Muscle layer of colon (tissue), 2 donors: ENCODE measurements around the gene CD300LD.
"Not testable (repeated sequence)": the region's sequence is repeated elsewhere in the genome, so short reads cannot be mapped to it uniquely, and the experiment has no call there.

Experiments used
- H3K27ac ChIP-seq: one replicate; pipeline ENCODE4 v1.7.0; 2013; ENCODE audit warnings: low read depth, mild to moderate bottlenecking, low read length, moderate library complexity
- H3K27me3 ChIP-seq, 2 donors: one replicate each; pipeline ENCODE4 v1.7.0; 2013; ENCODE audit warnings: low read length in 2 of 2, mild to moderate bottlenecking in 2 of 2; ENCODE audit not compliant: insufficient read depth in 2 of 2, control insufficient read depth in 1 of 2
- H3K36me3 ChIP-seq: one replicate; pipeline ENCODE4 v1.7.0; 2013; ENCODE audit warnings: mild to moderate bottlenecking, low read length; ENCODE audit not compliant: insufficient read depth
- H3K4me1 ChIP-seq: one replicate; pipeline ENCODE4 v1.7.0; 2013; ENCODE audit warnings: mild to moderate bottlenecking, low read length; ENCODE audit not compliant: insufficient read depth
- H3K4me3 ChIP-seq, 2 donors: one replicate each; pipeline ENCODE4 v1.7.0; 2013; ENCODE audit warnings: low read length in 2 of 2, low read depth in 1 of 2, mild to moderate bottlenecking in 1 of 2, moderate library complexity in 1 of 2
- H3K9ac ChIP-seq: one replicate; pipeline ENCODE4 v1.7.0; 2013; ENCODE audit warnings: low read length
- H3K9me3 ChIP-seq: one replicate; pipeline ENCODE4 v1.7.0; 2013; ENCODE audit warnings: mild to moderate bottlenecking, low read length
- donor health status: abdominal sarcoma.
- donor health status: Adenocarcinoma of cecum.

CD300LD gene

DNA sequence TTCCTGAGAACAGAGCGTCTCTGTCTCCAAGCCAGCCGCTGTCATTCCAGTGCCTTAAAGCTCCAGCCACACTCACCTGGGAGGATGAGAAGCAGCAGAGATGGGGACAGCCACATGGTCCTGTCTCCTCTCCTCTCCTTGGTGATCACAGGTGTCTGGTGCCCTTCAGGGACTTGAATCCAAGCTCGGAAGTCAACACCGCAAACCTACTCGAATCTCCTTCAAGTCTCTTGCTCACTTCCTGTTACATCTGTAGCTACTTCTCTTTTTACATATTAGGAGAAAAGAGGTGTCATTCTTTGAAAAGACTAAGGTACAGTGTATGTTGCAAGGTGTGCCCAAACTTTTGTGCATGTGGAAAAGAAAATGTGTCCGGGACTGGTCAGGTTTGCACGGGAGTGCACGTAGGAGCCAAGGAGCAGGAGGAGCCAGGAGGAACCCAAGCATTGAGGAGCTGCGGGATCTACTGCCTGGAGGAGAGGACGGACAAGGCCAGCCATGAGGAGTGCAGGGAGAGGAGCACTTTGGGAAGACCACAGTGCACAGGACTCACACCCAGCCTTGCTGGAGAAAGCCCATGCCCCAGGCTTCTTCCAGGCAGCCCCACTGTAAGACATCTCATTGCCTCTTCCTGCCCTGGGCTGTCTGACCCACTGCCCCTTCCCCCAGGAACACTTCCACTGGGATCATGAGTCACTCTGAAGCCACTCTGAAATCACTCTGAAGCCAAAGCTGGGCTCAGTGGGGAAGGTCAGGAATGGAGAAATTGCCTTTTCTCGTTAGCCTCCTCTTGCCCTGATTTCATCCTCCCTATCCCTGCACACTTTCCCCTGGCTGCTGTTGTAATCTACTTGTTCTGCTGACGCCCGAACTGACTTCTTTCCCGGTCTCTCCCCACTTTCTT is at the start of gene CD300LD:
Gene CD300LD, minus strand, starts transcription at position 197 of the 904 bp plus-strand sequence. Its CDS starts 81 bp downstream, at position 116.
- Histone ChIP-seq H3K27me3 (no peaks in the 10 kb centered on the region), H3K4me1 (no peaks in the 10 kb centered on the region), H3K27ac (no peak within 1 kb of the TSS), H3K9me3 (no peaks in the 10 kb centered on the region), H3K9ac (no peak within 1 kb of the TSS), H3K36me3 (no peaks in the 10 kb centered on the region), H3K4me3 (no peak within 1 kb of the TSS)

DNA sequence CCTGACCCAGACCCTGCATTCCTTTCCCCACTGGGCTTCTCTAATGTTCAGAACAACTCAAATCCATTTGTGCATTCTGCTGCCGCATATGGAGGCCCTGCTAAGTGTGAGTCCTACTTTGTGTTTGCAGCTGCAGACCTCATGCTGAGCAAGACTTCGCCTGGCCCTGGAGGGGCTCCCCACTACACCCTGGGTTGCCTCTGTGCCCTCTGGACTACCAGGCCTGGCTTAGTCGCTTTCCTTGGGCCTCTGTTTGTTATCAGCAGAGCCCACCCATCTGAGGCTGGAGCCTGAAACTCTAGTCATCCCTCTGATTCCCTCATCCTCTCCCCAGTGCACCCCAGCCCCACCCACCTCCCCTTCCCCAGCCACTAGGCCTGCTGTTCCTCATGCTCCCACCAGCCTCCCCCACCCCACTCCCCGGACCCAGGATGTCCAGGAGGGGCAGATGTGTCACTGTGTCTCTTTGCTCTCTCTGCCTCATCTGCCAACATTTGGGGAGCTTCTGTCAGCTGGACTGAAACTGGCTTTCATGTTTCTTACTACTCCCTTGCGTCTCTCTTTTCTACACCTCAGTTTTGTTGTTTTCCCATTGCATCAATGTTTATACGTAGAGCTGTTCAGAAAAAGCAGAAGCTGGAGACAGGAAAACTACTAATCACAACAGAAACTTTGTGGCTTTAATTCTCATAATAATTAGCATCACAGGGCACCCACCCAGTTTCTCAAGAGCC is 49.3 kb upstream of the CD300LD start:
- Histone ChIP-seq H3K4me3 (no peak overlapping the region), H3K4me1 (no peaks in the 10 kb centered on the region), H3K27ac (no peak overlapping the region), H3K27me3 (no peaks in the 10 kb centered on the region), H3K9me3 (no peaks in the 10 kb centered on the region), H3K9ac (no peak overlapping the region), H3K36me3 (no peaks in the 10 kb centered on the region)

DNA sequence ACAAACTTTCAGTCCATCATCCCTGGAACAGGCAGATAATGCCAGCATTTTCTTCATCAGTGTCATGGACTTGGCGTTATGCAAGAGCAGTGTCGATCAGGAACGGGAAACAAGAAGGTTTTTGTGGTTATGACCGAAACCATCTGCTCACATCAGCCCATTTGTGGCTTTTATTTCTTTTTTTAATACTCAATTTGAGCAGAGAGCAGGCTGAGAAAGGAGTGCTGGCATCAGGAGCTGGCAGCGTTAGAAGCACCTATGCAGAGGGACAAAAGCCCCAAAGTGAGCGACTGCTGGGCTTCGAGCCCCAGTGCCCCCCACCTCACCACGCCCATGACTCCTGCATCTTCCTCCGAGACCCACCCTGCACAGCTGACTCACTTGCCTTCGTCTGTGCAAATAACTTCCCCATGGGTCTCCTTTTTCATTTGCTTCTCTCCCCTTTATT is 47.6 kb upstream of the CD300LD start:
- no peaks in the 10 kb centered on the region for H3K27me3 ChIP-seq
- H3K9me3 ChIP-seq, result no peaks in the 10 kb centered on the region
- no peak overlapping the region for H3K27ac ChIP-seq
- no peak overlapping the region for H3K4me3 ChIP-seq
- no peaks in the 10 kb centered on the region for H3K4me1 ChIP-seq
- H3K9ac ChIP-seq, result no peak overlapping the region
- H3K36me3 ChIP-seq, result no peaks in the 10 kb centered on the region

DNA sequence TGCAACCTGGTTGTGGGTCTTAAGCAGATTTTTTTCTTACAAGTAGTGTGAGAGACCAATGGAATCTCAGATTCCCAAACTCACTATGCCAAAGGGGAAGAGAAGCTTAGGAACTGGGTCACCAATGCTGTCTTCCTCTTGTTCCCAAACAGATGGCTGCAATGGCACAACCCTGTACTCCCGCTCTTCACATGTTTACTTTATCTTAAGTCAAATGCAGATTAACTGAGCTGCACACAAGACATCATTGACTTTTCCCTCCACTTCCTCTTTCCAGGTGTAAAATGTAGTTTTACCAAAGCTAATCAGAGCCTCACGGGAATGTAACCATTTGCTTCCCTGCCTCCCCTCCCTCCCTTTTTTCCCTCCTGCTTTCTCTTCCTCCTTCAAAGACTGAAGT is 45.8 kb upstream of the CD300LD start:
- H3K36me3 ChIP-seq, result no peaks in the 10 kb centered on the region
- H3K9ac ChIP-seq, result no peak overlapping the region
- no peak overlapping the region for H3K4me3 ChIP-seq
- H3K27me3 ChIP-seq, result no peaks in the 10 kb centered on the region
- no peaks in the 10 kb centered on the region for H3K4me1 ChIP-seq
- no peaks in the 10 kb centered on the region for H3K9me3 ChIP-seq
- no peak overlapping the region for H3K27ac ChIP-seq

GRCh38 chr17:74637265-74637664 is 45.2 kb upstream of the CD300LD start:
- no peaks in the 10 kb centered on the region for H3K27me3 ChIP-seq
- no peak overlapping the region for H3K9ac ChIP-seq
- no peaks in the 10 kb centered on the region for H3K9me3 ChIP-seq
- H3K4me1 ChIP-seq, result peaks cover 4% of the 10 kb centered on the region
- no peak overlapping the region for H3K27ac ChIP-seq
- no peaks in the 10 kb centered on the region for H3K36me3 ChIP-seq
- no peak overlapping the region for H3K4me3 ChIP-seq

- H3K27me3 ChIP-seq, H3K9ac ChIP-seq, H3K36me3 ChIP-seq, H3K27ac ChIP-seq, H3K4me3 ChIP-seq, H3K9me3 ChIP-seq: not testable (repeated sequence)
- H3K4me1 ChIP-seq, result peaks cover 10% of the 10 kb centered on the region
These were observed 44.5 kb upstream of the CD300LD start for GRCh38 chr17:74636541-74637085.

DNA sequence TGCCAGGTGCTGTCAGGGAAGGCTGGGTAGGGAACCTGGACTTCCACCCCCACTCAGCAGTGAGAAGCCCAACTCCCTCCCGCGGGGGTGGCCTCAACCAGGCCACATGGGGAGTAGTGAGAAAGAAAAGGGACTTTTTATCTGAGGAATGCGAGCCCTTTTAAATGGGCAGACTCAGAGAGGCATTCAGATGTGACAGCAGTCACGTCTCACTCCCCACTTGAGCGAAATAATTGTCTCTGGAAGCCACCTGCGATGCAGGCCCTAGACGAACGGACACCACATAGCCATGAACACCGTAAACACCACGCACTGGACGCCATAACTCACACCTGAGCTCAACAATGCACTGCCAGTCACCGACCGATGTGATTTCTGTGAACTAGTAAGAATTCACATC is 43.3 kb upstream of the CD300LD start:
- H3K9ac ChIP-seq, result no peak overlapping the region
- H3K27ac ChIP-seq, result no peak overlapping the region
- no peaks in the 10 kb centered on the region for H3K27me3 ChIP-seq
- H3K4me3 ChIP-seq, result no peak overlapping the region
- no peaks in the 10 kb centered on the region for H3K9me3 ChIP-seq
- H3K4me1 ChIP-seq, result peaks cover 10% of the 10 kb centered on the region
- H3K36me3 ChIP-seq, result no peaks in the 10 kb centered on the region

DNA sequence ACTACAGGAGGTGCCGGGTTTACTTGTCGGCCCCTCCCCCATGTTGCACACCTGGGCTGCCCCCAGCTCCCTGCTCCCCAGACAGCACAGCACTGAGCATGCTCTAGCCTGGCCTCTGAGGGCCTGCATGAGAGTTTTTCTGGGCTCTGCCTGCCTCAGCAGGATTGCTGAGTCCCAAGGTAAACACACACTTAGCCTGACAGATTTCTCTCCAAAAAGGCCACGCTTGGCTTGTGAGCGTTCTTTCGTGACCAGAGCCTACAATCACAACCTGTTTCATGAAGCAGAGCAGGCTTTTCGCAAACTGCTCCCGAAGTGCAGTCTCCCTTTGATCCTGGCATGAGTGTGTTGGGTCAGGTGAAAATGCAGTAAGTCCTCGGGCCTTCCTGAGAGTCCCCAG is 41.2 kb upstream of the CD300LD start:
- H3K9ac ChIP-seq, result no peak overlapping the region
- H3K4me1 ChIP-seq, result peaks cover 10% of the 10 kb centered on the region
- H3K27ac ChIP-seq, result no peak overlapping the region
- no peaks in the 10 kb centered on the region for H3K9me3 ChIP-seq
- H3K36me3 ChIP-seq, result no peaks in the 10 kb centered on the region
- peaks cover 0 to 4% of the 10 kb centered on the region in 2 donors for H3K27me3 ChIP-seq
- no peak overlapping the region for H3K4me3 ChIP-seq

- Histone ChIP-seq H3K9ac (no peak overlapping the region), H3K4me1 (peaks cover 10% of the 10 kb centered on the region), H3K4me3 (peak overlapping the region in 1 of 2 donors; percentile 49), H3K9me3 (no peaks in the 10 kb centered on the region), H3K36me3 (no peaks in the 10 kb centered on the region), H3K27ac (no peak overlapping the region), H3K27me3 (peaks cover 0 to 5% of the 10 kb centered on the region in 2 donors)
These were observed 40.5 kb upstream of the CD300LD start for GRCh38 chr17:74632617-74633016.

DNA sequence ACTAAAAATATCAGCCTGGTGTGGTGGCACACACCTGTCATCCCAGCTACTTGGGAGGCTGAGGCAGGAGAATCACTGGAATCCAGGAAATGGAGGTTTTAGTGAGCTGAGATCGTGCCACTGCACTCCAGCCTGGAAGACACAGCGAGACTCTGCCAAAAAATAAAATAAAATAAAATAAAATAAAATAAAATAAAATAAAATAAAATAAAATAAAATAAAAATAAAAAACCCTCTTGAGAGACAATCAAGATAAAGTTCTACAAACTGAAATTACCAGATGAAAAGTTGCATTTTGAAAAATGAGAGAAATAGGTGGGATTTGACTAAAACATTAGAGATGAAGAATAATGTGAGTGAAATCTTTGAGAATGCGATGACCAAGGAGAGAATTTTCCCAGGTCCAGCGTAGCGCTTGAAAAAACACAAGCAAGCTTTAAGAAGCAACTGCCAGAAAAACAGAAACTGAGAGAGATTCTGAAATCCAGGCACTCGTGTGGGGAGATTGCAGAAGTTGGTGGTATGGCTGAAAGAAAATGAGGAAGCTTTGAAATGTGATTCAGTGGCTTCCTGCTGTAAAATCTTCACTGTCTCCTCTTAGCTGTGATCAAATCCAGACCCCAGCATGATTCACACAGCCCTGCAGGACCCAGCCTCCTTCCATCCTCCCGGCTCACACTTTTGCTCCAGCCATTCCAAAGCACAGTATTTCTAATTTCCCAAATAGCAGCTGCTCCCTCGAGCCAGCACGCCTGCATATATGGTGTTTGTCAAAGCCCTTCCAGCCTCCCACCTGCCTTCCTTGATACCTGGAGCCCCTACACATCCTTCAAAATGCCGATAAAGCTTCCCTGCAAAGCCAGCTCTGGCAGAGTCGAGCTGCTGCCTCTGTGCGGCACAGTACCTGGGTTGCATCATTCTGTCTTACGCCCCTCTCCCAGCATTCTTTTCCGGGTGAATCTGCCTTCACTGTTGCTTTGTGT is 39.7 kb upstream of the CD300LD start:
- peaks cover 0 to 5% of the 10 kb centered on the region in 2 donors for H3K27me3 ChIP-seq
- H3K9me3 ChIP-seq, result no peaks in the 10 kb centered on the region
- no peak overlapping the region for H3K27ac ChIP-seq
- peaks cover 10% of the 10 kb centered on the region for H3K4me1 ChIP-seq
- no peaks in the 10 kb centered on the region for H3K36me3 ChIP-seq
- H3K9ac ChIP-seq, result no peak overlapping the region
- peak overlapping the region in 1 of 2 donors; percentile 49 for H3K4me3 ChIP-seq
